Tibial nerve (tissue), 3 donors: Measurements from ENCODE around the gene PSMD12.

Experiments used
- POLR2A ChIP-seq, 2 donors: fragments of 450-650 bp; IDR thresholded peaks; one replicate each; pipeline ENCODE4 v1.6.1; 2017; ENCODE audit warnings: antibody characterized with exemption in 2 of 2, mild to moderate bottlenecking in 2 of 2, moderate library complexity in 2 of 2
- TF ChIP-seq, protein P1 (sequence below), 5 experiments: fragments of 200-600 bp in 3 of 5; fragments of 450-650 bp in 2 of 5; sonication (generic) in 3 of 5; IDR thresholded peaks; one replicate each; pipeline ENCODE4 v1.5.1; 2016 to 2019; ENCODE audit warnings: antibody characterized with exemption in 5 of 5, mild to moderate bottlenecking in 3 of 5, moderate library complexity in 2 of 5

DNA sequence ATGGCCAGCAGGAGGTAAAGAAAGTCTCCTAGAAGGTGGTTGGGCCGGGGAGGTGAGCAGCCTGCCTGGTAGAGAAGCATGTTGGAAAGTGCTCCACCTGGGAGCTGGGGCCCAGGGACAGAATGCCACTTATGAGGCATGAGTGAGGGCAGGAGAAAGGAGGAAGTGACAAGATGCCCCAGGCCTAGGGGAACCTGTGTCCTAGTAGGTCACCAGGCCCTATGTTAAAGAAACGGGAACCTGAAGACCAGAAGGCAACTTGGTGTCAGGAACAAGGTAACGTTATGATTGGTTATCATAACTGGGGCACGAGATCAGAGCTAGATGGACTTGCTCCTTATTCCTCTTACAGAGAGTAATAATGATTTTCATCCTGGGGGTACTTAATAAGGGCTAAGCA is 45.0 kb upstream of the PSMD12 start:
- TF ChIP-seq, protein P1, sequence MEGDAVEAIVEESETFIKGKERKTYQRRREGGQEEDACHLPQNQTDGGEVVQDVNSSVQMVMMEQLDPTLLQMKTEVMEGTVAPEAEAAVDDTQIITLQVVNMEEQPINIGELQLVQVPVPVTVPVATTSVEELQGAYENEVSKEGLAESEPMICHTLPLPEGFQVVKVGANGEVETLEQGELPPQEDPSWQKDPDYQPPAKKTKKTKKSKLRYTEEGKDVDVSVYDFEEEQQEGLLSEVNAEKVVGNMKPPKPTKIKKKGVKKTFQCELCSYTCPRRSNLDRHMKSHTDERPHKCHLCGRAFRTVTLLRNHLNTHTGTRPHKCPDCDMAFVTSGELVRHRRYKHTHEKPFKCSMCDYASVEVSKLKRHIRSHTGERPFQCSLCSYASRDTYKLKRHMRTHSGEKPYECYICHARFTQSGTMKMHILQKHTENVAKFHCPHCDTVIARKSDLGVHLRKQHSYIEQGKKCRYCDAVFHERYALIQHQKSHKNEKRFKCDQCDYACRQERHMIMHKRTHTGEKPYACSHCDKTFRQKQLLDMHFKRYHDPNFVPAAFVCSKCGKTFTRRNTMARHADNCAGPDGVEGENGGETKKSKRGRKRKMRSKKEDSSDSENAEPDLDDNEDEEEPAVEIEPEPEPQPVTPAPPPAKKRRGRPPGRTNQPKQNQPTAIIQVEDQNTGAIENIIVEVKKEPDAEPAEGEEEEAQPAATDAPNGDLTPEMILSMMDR (IDR thresholded peaks at IDR 0.05) = no peak
- no peak for TF ChIP-seq POLR2A (IDR thresholded peaks at IDR 0.05)
